Ishikawa (cell line): ENCODE results near the gene OXER1.

ENCODE experiments used
- CEBPB ChIP-seq: IDR thresholded peaks from 2 replicates; pipeline ENCODE4 v1.6.1; 2012
- CREB1 ChIP-seq: IDR thresholded peaks from 2 replicates; pipeline ENCODE4 v1.6.1; 2012; ENCODE audit warnings: low read depth
- EGR1 ChIP-seq: IDR thresholded peaks from 2 replicates; pipeline ENCODE4 v1.6.1; 2012
- EP300 ChIP-seq: IDR thresholded peaks from 2 replicates; pipeline ENCODE4 v1.6.1; 2012; ENCODE audit warnings: borderline replicate concordance
- FOXM1 ChIP-seq: IDR thresholded peaks from 2 replicates; pipeline ENCODE4 v1.6.1; 2012; ENCODE audit warnings: low read depth, borderline replicate concordance
- NFIC ChIP-seq: IDR thresholded peaks from 2 replicates; pipeline ENCODE4 v1.6.1; 2012
- RAD21 ChIP-seq: IDR thresholded peaks from 2 replicates; pipeline ENCODE4 v1.6.1; 2012; ENCODE audit warnings: low read depth
- TAF1 ChIP-seq: IDR thresholded peaks from 2 replicates; pipeline ENCODE4 v1.6.1; 2012; ENCODE audit warnings: low read depth, mild to moderate bottlenecking
- TCF12 ChIP-seq: IDR thresholded peaks from 2 replicates; pipeline ENCODE4 v1.6.1; 2012; ENCODE audit warnings: low read depth
- TEAD4 ChIP-seq: IDR thresholded peaks from 2 replicates; pipeline ENCODE4 v1.6.1; 2012
- USF1 ChIP-seq: IDR thresholded peaks from 2 replicates; pipeline ENCODE4 v1.6.1; 2012
- YY1 ChIP-seq: IDR thresholded peaks from 2 replicates; pipeline ENCODE4 v1.6.1; 2012; ENCODE audit warnings: low read depth
- ZBTB7A ChIP-seq: IDR thresholded peaks from 2 replicates; pipeline ENCODE4 v1.6.1; 2012; ENCODE audit warnings: low read depth
- TF ChIP-seq, protein P1 (sequence below): IDR thresholded peaks from 2 replicates; pipeline ENCODE4 v1.6.1; 2012; ENCODE audit warnings: low read depth, mild to moderate bottlenecking
- TF ChIP-seq, protein P2 (sequence below): IDR thresholded peaks from 2 replicates; pipeline ENCODE4 v1.6.1; 2012

Gene OXER1

GRCh38 chr2:42809819-42810120 is 45.8 kb upstream of the OXER1 start:
- TF ChIP-seq CEBPB (no peak), TAF1 (peak; percentile 13; the same call in 1 of the 2 replicates)

GRCh38 chr2:42809131-42809818 is 45.3 kb upstream of the OXER1 start:
- TF ChIP-seq TEAD4 (no peak), NFIC (no peak), CREB1 (no peak), FOXM1 (no peak), ZBTB7A (no peak), RAD21 (no peak), USF1 (no peak), EGR1 (no peak), EP300 (no peak), TCF12 (no peak), CEBPB (no peak), TAF1 (no peak), YY1 (no peak)
- TF ChIP-seq, protein P1, sequence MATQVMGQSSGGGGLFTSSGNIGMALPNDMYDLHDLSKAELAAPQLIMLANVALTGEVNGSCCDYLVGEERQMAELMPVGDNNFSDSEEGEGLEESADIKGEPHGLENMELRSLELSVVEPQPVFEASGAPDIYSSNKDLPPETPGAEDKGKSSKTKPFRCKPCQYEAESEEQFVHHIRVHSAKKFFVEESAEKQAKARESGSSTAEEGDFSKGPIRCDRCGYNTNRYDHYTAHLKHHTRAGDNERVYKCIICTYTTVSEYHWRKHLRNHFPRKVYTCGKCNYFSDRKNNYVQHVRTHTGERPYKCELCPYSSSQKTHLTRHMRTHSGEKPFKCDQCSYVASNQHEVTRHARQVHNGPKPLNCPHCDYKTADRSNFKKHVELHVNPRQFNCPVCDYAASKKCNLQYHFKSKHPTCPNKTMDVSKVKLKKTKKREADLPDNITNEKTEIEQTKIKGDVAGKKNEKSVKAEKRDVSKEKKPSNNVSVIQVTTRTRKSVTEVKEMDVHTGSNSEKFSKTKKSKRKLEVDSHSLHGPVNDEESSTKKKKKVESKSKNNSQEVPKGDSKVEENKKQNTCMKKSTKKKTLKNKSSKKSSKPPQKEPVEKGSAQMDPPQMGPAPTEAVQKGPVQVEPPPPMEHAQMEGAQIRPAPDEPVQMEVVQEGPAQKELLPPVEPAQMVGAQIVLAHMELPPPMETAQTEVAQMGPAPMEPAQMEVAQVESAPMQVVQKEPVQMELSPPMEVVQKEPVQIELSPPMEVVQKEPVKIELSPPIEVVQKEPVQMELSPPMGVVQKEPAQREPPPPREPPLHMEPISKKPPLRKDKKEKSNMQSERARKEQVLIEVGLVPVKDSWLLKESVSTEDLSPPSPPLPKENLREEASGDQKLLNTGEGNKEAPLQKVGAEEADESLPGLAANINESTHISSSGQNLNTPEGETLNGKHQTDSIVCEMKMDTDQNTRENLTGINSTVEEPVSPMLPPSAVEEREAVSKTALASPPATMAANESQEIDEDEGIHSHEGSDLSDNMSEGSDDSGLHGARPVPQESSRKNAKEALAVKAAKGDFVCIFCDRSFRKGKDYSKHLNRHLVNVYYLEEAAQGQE, result no peak
- TF ChIP-seq, protein P2, sequence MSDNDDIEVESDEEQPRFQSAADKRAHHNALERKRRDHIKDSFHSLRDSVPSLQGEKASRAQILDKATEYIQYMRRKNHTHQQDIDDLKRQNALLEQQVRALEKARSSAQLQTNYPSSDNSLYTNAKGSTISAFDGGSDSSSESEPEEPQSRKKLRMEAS, result no peak

- TF ChIP-seq RAD21 (no peak), NFIC (no peak), ZBTB7A (no peak), TCF12 (no peak), YY1 (no peak), TEAD4 (no peak), TAF1 (no peak)
- TF ChIP-seq, protein P1, result no peak
These were observed 44.4 kb upstream of the OXER1 start for GRCh38 chr2:42808301-42808700.

DNA sequence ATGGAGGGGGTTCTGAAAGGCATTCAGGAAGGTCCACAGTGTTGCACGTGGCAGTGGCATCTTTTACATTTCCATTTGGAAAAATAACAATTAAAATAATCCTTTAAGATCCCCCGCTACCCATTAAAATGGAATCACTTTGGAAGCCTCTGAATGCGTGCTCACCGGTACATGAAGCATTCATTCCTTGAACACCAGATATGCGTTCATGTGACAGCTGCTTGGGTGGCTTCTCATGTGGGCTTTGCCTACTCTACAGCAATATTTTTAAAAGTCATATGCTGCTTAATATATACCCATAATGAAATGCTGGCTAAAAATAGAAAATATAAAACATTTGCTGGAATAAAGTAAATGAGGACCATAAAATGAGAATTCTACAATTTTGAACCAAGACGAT is 42.9 kb upstream of the OXER1 start:
- TF ChIP-seq TCF12 (no peak), NFIC (no peak), TAF1 (no peak), USF1 (no peak), TEAD4 (no peak), EP300 (no peak)
- TF ChIP-seq, protein P2, result no peak

DNA sequence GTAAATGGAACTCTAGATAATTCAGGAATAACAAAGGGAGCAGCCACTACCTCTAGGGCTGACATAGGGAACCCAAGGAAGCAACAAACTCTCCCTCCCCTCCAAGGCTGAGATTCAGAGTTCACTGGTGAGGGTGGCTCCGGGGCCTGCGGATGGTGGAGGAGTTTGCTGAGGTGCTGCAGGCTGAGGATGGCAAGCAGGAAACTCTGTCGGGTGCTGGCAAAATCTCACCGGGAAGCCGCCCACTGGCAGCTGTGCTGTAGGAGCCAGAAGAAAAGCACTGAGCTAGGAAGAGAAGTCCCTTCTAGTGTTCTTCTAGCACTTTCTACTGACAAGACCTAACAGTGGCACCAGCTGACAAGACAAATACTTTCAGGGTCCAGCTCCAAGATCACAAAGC is 41.0 kb upstream of the OXER1 start:
- TF ChIP-seq, protein P2, result no peak
- TF ChIP-seq CREB1, result no peak
- TF ChIP-seq, protein P1, result no peak
